Kidney epithelial cell (primary cell): Measurements from ENCODE around the gene TIMM10B. TPM values are rescaled to one million over a fixed set of nuclear protein-coding genes. Genes with fewer than 3 reads are reported as not detected.

Source experiments
- DNase-seq: peaks from one replicate; pipeline ENCODE4 v3.0.0-alpha.2; 2010; ENCODE audit warnings: low read depth
- H3K27me3 ChIP-seq: 2 replicates; pipeline ENCODE4 v1.6.0; 2011; ENCODE audit warnings: low read length; ENCODE audit not compliant: control insufficient read depth, insufficient read depth
- H3K36me3 ChIP-seq: 2 replicates; pipeline ENCODE4 v1.5.1; 2011; ENCODE audit warnings: low read length; ENCODE audit not compliant: control insufficient read depth, insufficient read depth
- H3K4me3 ChIP-seq: 2 replicates; pipeline ENCODE4 v1.5.1; 2011; ENCODE audit warnings: low read depth, mild to moderate bottlenecking, control low read depth, low read length
- CTCF ChIP-seq: IDR thresholded peaks from 2 replicates; pipeline ENCODE4 v1.5.1; 2011; ENCODE audit warnings: mild to moderate bottlenecking, moderate library complexity, low read length, control low read depth, inconsistent platforms; ENCODE audit not compliant: insufficient read depth, poor library complexity, severe bottlenecking
- total RNA-seq: library from RNA; depleted of rRNA; stranded (reverse); fragments of >200 nt; gene quantifications from 2 replicates; pipeline ENCODE4 v1.2.3, GENCODE V29; 2015

TIMM10B gene
- total RNA-seq, 1 donor from 2014 or later = 48.6 TPM

GRCh38 chr11:6498121-6498520 is 16.8 kb downstream of the TIMM10B start:
- no peak for DNase-seq
- no peaks in the 10 kb centered on the region for H3K36me3 ChIP-seq
- no peak for TF ChIP-seq CTCF
- no peaks in the 10 kb centered on the region for H3K27me3 ChIP-seq
- no peak overlapping the region for H3K4me3 ChIP-seq

- TF ChIP-seq CTCF = no peak
- no peak for DNase-seq
- no peaks in the 10 kb centered on the region for H3K27me3 ChIP-seq
- no peak overlapping the region for H3K4me3 ChIP-seq
- no peaks in the 10 kb centered on the region for H3K36me3 ChIP-seq
Measured at GRCh38 chr11:6498544-6498943, 17.2 kb downstream of the TIMM10B start.

GRCh38 chr11:6502382-6502781 is 21.1 kb downstream of the TIMM10B start:
- DNase-seq = no peak
- no peak overlapping the region for H3K4me3 ChIP-seq
- no peak for TF ChIP-seq CTCF

DNA sequence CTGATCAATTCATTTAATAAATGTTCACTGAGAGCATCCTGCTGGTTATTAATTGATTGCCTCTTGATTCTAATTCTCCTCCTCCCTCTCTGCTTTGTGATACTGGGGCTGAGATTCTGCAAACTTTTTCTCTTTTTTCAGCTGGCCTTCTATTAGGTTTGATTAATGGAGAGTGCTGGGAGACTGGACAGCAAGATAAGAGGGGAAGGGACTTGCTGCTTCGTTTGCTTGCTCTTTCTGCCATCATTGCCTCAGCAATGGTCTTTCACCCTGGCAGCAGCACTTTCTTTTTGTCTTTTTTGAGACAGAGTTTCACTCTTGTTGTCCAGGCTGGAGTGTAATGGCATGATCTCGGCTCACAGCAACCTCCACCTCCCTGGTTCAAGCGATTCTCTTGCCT is 22.9 kb downstream of the TIMM10B start:
- DNase-seq = no peak
- TF ChIP-seq CTCF = no peak
- Histone ChIP-seq H3K27me3 (no peaks in the 10 kb centered on the region), H3K4me3 (no peak overlapping the region), H3K36me3 (no peaks in the 10 kb centered on the region)

More at GRCh38 chr11:6502382-6502781, 21.1 kb downstream of the TIMM10B start:
- no peaks in the 10 kb centered on the region for H3K27me3 ChIP-seq
- no peaks in the 10 kb centered on the region for H3K36me3 ChIP-seq

DNA sequence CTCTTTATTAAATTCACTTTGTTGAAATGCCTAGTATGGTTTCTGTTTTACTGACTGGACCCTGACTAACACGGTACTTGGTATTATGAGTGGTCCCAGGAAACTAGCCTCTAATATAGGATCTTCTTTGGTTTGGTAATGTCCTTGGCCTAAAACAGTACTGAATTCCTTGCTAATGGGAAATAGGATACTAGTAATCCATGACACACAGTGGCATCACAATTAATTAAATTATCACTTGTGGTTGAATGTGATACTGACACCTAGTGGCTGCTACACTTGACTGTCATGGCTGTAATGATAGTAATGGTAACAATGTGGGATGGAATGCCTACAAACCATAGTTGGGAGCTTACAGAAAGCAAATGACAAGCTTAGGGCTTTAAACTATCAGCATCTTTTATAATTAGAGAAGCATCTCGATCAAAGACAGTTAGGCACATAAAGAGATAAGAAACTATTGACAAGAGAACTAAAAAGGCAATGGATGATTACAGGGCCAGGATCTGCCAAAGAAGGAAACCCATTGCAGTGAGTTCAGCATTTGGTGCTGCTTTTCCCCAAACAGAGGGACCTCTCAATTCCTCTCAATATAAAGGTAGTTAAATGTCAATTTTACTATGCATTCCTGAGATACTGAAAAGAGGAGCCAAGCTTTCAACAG is 24.4 kb downstream of the TIMM10B start:
- DNase-seq = peak; percentile 41
- no peak overlapping the region for H3K4me3 ChIP-seq
- peak; percentile 73 for TF ChIP-seq CTCF

GRCh38 chr11:6516865-6517264 is 35.6 kb downstream of the TIMM10B start:
- no peak for DNase-seq
- no peaks in the 10 kb centered on the region for H3K36me3 ChIP-seq
- no peaks in the 10 kb centered on the region for H3K27me3 ChIP-seq
- H3K4me3 ChIP-seq = no peak overlapping the region
- no peak for TF ChIP-seq CTCF

More for the DNA sequence above, 24.4 kb downstream of the TIMM10B start:
- Histone ChIP-seq H3K36me3 (no peaks in the 10 kb centered on the region), H3K27me3 (no peaks in the 10 kb centered on the region)
